Spleen (tissue), 11 donors: ENCODE results near the gene DST. TPM values are rescaled to one million over a fixed set of nuclear protein-coding genes. Genes with fewer than 3 reads are reported as not detected.
"Not testable (repeated sequence)": the region's sequence is repeated elsewhere in the genome, so short reads cannot be mapped to it uniquely, and the experiment has no call there.

Experiments
- DNase-seq: peaks from one replicate; pipeline ENCODE4 v3.0.0-alpha.2; 2020
- H3K27ac ChIP-seq, 8 donors: fragments of 200-600 bp; sonication (generic) in 7 of 8; 1 replicate in 4 of 8; 2 replicates in 4 of 8; pipeline versions ENCODE4 v1.5.0 to v1.8.0; 2016 to 2021; ENCODE audit warnings: inconsistent platforms in 4 of 8, mild to moderate bottlenecking in 4 of 8, moderate library complexity in 1 of 8
- H3K27me3 ChIP-seq, 7 donors: fragments of 200-600 bp; sonication (generic) in 6 of 7; replicated peaks in 1 of 7; 1 replicate in 4 of 7; 2 replicates in 3 of 7; pipeline versions ENCODE4 v1.5.0 to v1.8.0; 2016 to 2021; ENCODE audit warnings: inconsistent platforms in 3 of 7, mild to moderate bottlenecking in 1 of 7
- H3K36me3 ChIP-seq, 6 donors: fragments of 200-600 bp; sonication (generic) in 5 of 6; 1 replicate in 4 of 6; 2 replicates in 2 of 6; pipeline versions ENCODE4 v1.5.0 to v1.8.0; 2016 to 2021; ENCODE audit warnings: inconsistent platforms in 2 of 6
- H3K4me1 ChIP-seq, 6 donors: fragments of 200-600 bp; sonication (generic) in 5 of 6; 1 replicate in 3 of 6; 2 replicates in 3 of 6; pipeline versions ENCODE4 v1.5.0 to v1.8.0; 2016 to 2021; ENCODE audit warnings: inconsistent platforms in 3 of 6
- H3K4me3 ChIP-seq, 8 donors: fragments of 200-600 bp; sonication (generic) in 7 of 8; 1 replicate in 4 of 8; 2 replicates in 4 of 8; pipeline versions ENCODE4 v1.5.0 to v1.8.0; 2016 to 2021; ENCODE audit warnings: inconsistent platforms in 4 of 8, mild to moderate bottlenecking in 4 of 8, moderate library complexity in 2 of 8
- H3K9me3 ChIP-seq, 8 donors: fragments of 200-600 bp; sonication (generic) in 7 of 8; 1 replicate in 4 of 8; 2 replicates in 4 of 8; pipeline versions ENCODE4 v1.5.0 to v1.8.0; 2016 to 2021; ENCODE audit warnings: inconsistent platforms in 4 of 8
- POLR2A ChIP-seq, 3 donors: fragments of 450-650 bp; IDR thresholded peaks; one replicate each; pipeline ENCODE4 v1.5.1; 2017; ENCODE audit warnings: antibody characterized with exemption in 3 of 3, mild to moderate bottlenecking in 1 of 3
- POLR2AphosphoS5 ChIP-seq, 3 donors: sonication (generic); formaldehyde crosslinking; IDR thresholded peaks; one replicate each; pipeline ENCODE4 v1.5.1; 2017; ENCODE audit warnings: antibody characterized with exemption in 3 of 3
- WGBS, 5 donors: extraction: QIAGEN DNeasy Blood & Tissue Kit in 3 of 5; methylation state at CpG; one replicate each; pipeline versions ENCODE4 v1.1.5 to v1.1.7; 2013 to 2018; 5-methylcytosine and 5-hydroxymethylcytosine counted together
- intact Hi-C: fragments of 100-400 bp; cut with DNase I; formaldehyde crosslinking; loops from one replicate; pipeline ENCODE4 v1.15.0; 2023; ENCODE audit warnings: low total_unique reads
- polyA plus RNA-seq, 3 donors: library from polyadenylated mRNA; stranded (reverse); fragments of 200-250 nt; gene quantifications; one replicate each; pipeline ENCODE4 v1.2.1, GENCODE V29; 2013
- total RNA-seq, 7 donors: library from RNA; depleted of rRNA in 3 of 7; stranded (reverse); fragments of >200 nt in 3 of 7; fragmentation: NEBNext Ultra II Directional in 4 of 7; extraction: Animal tissue kit (Norgen Biotek cat#: 25700) in 4 of 7; gene quantifications; one replicate each; pipeline versions ENCODE4 v1.1.0 to v1.2.1, GENCODE V29; 2016 to 2021
- TF ChIP-seq, protein P1 (sequence below), 11 experiments: fragments of 200-600 bp in 7 of 11; fragments of 450-650 bp in 4 of 11; sonication (generic) in 4 of 11; IDR thresholded peaks in 8 of 11; conservative IDR thresholded peaks in 3 of 11; 1 replicate in 7 of 11; 2 replicates in 4 of 11; pipeline versions ENCODE4 v1.4.0 to v1.8.0; 2016 to 2021; ENCODE audit warnings: antibody characterized with exemption in 11 of 11, inconsistent platforms in 4 of 11, mild to moderate bottlenecking in 1 of 11
- donor health status: healthy with polysubstance abuse.
- donor health status: DM: no; HTN: no; CAD: no; lungs with moderate emphysema.
- donor health status: DM: no; HTN: no; CAD: no.
- donor health status: Bipolar disorder and iron deficiency.
- donor health status: healthy.
- donor health status: DM: no; HTN: no; CAD: no.
- donor health status: DM: yes; HTN: yes; CAD: no.

The DST gene
- total and polyA plus RNA-seq, 10 donors: 16.5 to 236 (median 156) TPM

DNA sequence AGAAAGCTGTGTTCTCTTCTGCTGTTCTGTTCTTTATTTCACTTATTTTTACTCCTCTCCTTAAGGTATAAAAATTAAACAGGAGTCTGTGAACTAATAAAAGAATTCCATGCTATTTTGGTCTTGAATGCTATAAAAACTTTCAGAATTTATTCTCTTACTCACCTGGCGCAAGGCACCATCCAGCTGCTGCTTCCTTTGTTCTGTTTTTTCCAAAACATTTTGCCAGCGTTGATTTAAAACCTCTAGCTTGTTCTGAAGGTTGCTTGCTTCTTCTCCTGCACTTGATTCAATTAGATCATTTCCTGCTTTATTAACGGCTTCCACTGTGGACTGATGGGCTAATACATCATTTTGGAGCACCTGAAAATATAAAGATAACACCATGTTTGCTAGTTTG is 145.0 kb downstream of the DST start:
- Histone ChIP-seq H3K27ac (no peak overlapping the region), H3K4me3 (no peak overlapping the region), H3K36me3 (peaks cover 0 to 32% (median 11%) of the 10 kb centered on the region in 6 donors), H3K27me3 (no peaks in the 10 kb centered on the region), H3K4me1 (no peaks in the 10 kb centered on the region), H3K9me3 (no peaks in the 10 kb centered on the region)
- TF ChIP-seq, protein P1, sequence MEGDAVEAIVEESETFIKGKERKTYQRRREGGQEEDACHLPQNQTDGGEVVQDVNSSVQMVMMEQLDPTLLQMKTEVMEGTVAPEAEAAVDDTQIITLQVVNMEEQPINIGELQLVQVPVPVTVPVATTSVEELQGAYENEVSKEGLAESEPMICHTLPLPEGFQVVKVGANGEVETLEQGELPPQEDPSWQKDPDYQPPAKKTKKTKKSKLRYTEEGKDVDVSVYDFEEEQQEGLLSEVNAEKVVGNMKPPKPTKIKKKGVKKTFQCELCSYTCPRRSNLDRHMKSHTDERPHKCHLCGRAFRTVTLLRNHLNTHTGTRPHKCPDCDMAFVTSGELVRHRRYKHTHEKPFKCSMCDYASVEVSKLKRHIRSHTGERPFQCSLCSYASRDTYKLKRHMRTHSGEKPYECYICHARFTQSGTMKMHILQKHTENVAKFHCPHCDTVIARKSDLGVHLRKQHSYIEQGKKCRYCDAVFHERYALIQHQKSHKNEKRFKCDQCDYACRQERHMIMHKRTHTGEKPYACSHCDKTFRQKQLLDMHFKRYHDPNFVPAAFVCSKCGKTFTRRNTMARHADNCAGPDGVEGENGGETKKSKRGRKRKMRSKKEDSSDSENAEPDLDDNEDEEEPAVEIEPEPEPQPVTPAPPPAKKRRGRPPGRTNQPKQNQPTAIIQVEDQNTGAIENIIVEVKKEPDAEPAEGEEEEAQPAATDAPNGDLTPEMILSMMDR (IDR thresholded peaks at IDR 0.05 in 8 of 11, conservative IDR thresholded peaks at IDR 0.05 in 3 of 11): no peak
- no peak for TF ChIP-seq POLR2AphosphoS5 (IDR thresholded peaks at IDR 0.05)
- no peak for TF ChIP-seq POLR2A (IDR thresholded peaks at IDR 0.05)
- 45 to 62% (median 53%) methylated on average over 3 of the region's 3 CpGs for WGBS, 5 donors
- no peak for DNase-seq
- intact Hi-C loops: no loop called here

GRCh38 chr6:56497240-56497639 is 145.4 kb downstream of the DST start:
- no peak overlapping the region for H3K4me3 ChIP-seq
- H3K9me3 ChIP-seq: no peaks in the 10 kb centered on the region
- DNase-seq: no peak
- no peaks in the 10 kb centered on the region for H3K4me1 ChIP-seq
- intact Hi-C loops: no loop called here
- peaks cover 0 to 37% (median 12%) of the 10 kb centered on the region in 6 donors for H3K36me3 ChIP-seq
- H3K27me3 ChIP-seq: no peaks in the 10 kb centered on the region
- TF ChIP-seq, protein P1 (IDR thresholded peaks at IDR 0.05 in 8 of 11, conservative IDR thresholded peaks at IDR 0.05 in 3 of 11): no peak
- TF ChIP-seq POLR2AphosphoS5 (IDR thresholded peaks at IDR 0.05) (no peak), POLR2A (IDR thresholded peaks at IDR 0.05) (no peak)
- 92 to 96% (median 96%) methylated on average over 7 of the region's 7 CpGs for WGBS, 5 donors
- no peak overlapping the region for H3K27ac ChIP-seq

GRCh38 chr6:56496650-56497049 is 146.0 kb downstream of the DST start:
- H3K4me1 ChIP-seq, H3K4me3 ChIP-seq, H3K27ac ChIP-seq, DNase-seq, H3K9me3 ChIP-seq, intact Hi-C loops, H3K27me3 ChIP-seq: not testable (repeated sequence)
- 88 to 100% (median 100%) methylated on average over 1 of the region's 1 CpG; no CpG with 5 or more reads in 2 of the 5 donors for WGBS, 5 donors
- peaks cover 0 to 43% (median 12%) of the 10 kb centered on the region in 6 donors for H3K36me3 ChIP-seq

DNA sequence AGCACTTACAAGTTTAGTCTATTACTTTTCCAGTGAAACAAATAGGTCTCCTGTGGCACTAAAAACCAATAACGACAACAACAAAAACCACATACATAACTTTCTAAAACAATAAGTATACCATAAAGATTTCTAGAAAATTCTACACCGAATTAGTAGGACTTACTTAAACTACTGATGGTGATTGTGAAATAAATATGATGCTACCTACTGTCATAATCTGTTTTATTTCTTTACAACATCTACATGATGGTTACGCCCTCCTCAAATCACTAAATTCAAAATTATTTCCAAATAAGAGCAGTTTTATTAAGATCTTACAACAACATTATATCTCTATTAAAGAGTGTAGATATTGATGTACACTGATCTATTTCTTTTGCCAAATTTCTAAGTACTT is 147.0 kb downstream of the DST start:
- Histone ChIP-seq H3K4me1 (no peaks in the 10 kb centered on the region), H3K36me3 (peaks cover 0 to 38% (median 8%) of the 10 kb centered on the region in 6 donors), H3K27me3 (no peaks in the 10 kb centered on the region), H3K4me3 (no peak overlapping the region), H3K9me3 (no peaks in the 10 kb centered on the region), H3K27ac (no peak overlapping the region)
- 88 to 95% (median 94%) methylated on average over 3 of the region's 3 CpGs for WGBS, 5 donors
- TF ChIP-seq, protein P1 (IDR thresholded peaks at IDR 0.05 in 8 of 11, conservative IDR thresholded peaks at IDR 0.05 in 3 of 11): no peak
- TF ChIP-seq POLR2A (IDR thresholded peaks at IDR 0.05) (no peak), POLR2AphosphoS5 (IDR thresholded peaks at IDR 0.05) (no peak)
- intact Hi-C loops: no loop called here
- DNase-seq: no peak
